Measurements from ENCODE around the gene DAAM2.

DAAM2 gene

GRCh38 chr6:39893286-39893685 is 101.1 kb downstream of the DAAM2 start:
- H3K36me3 ChIP-seq (ENCODE audit: control insufficient read depth, insufficient read depth, low read length): no peaks in the 10 kb centered on the region
- DNase-seq (ENCODE audit: extremely low read depth, insufficient read length): no peak
- no peak for TF ChIP-seq CTCF (IDR thresholded peaks at IDR 0.05; ENCODE audit: insufficient read depth, low read length, poor library complexity, severe bottlenecking)
- no peak overlapping the region for H3K4me3 ChIP-seq (replicated peaks; ENCODE audit: low read depth, low read length)
- H3K27me3 ChIP-seq (replicated peaks; ENCODE audit: control insufficient read depth, insufficient read depth, low read length): no peaks in the 10 kb centered on the region

- Histone ChIP-seq H3K36me3 (ENCODE audit: control insufficient read depth, insufficient read depth, low read length) (no peaks in the 10 kb centered on the region), H3K4me3 (replicated peaks; ENCODE audit: low read depth, low read length) (no peak overlapping the region), H3K27me3 (replicated peaks; ENCODE audit: control insufficient read depth, insufficient read depth, low read length) (no peaks in the 10 kb centered on the region; the same call in 1 of the 2 replicates)
- no peak for DNase-seq (ENCODE audit: extremely low read depth, insufficient read length)
- TF ChIP-seq CTCF (IDR thresholded peaks at IDR 0.05; ENCODE audit: insufficient read depth, low read length, poor library complexity, severe bottlenecking): no peak
These were observed 104.5 kb downstream of the DAAM2 start for GRCh38 chr6:39896701-39897100.

- no peak for DNase-seq (ENCODE audit: extremely low read depth, insufficient read length)
- no peaks in the 10 kb centered on the region; the same call in 1 of the 2 replicates for H3K27me3 ChIP-seq (replicated peaks; ENCODE audit: control insufficient read depth, insufficient read depth, low read length)
- no peaks in the 10 kb centered on the region for H3K36me3 ChIP-seq (ENCODE audit: control insufficient read depth, insufficient read depth, low read length)
- no peak for TF ChIP-seq CTCF (IDR thresholded peaks at IDR 0.05; ENCODE audit: insufficient read depth, low read length, poor library complexity, severe bottlenecking)
- no peak overlapping the region for H3K4me3 ChIP-seq (replicated peaks; ENCODE audit: low read depth, low read length)
These were observed 105.5 kb downstream of the DAAM2 start for GRCh38 chr6:39897698-39898097.

GRCh38 chr6:39898625-39899024 is 106.4 kb downstream of the DAAM2 start:
- no peaks in the 10 kb centered on the region; the same call in 1 of the 2 replicates for H3K27me3 ChIP-seq (replicated peaks; ENCODE audit: control insufficient read depth, insufficient read depth, low read length)
- no peak overlapping the region for H3K4me3 ChIP-seq (replicated peaks; ENCODE audit: low read depth, low read length)
- no peak for DNase-seq (ENCODE audit: extremely low read depth, insufficient read length)
- no peak for TF ChIP-seq CTCF (IDR thresholded peaks at IDR 0.05; ENCODE audit: insufficient read depth, low read length, poor library complexity, severe bottlenecking)
- H3K36me3 ChIP-seq (ENCODE audit: control insufficient read depth, insufficient read depth, low read length): no peaks in the 10 kb centered on the region

GRCh38 chr6:39899554-39900295 is 107.5 kb downstream of the DAAM2 start:
- Histone ChIP-seq H3K36me3 (ENCODE audit: control insufficient read depth, insufficient read depth, low read length) (no peaks in the 10 kb centered on the region), H3K27me3 (replicated peaks; ENCODE audit: control insufficient read depth, insufficient read depth, low read length) (no peaks in the 10 kb centered on the region; the same call in 1 of the 2 replicates), H3K4me3 (replicated peaks; ENCODE audit: low read depth, low read length) (no peak overlapping the region)
- DNase-seq (ENCODE audit: extremely low read depth, insufficient read length): no peak
- TF ChIP-seq CTCF (IDR thresholded peaks at IDR 0.05; ENCODE audit: insufficient read depth, low read length, poor library complexity, severe bottlenecking): no peak

Data from GM06990 (cell line).